K562 (cell line): ENCODE measurements around the gene GFOD1. TPM values are rescaled to one million over a fixed set of nuclear protein-coding genes. Genes with fewer than 3 reads are reported as not detected.

Experiments
- ATAC-seq: fragments of 200-7000 bp; cut with Tn5 transposase; 3 replicates; pipeline ENCODE4 v1.9.1; 2020; ENCODE audit warnings: moderate library complexity
- BruUV-seq: library from RNA; stranded (reverse); fragments of 400-500 nt; replicated peaks from 2 replicates; lab custom pipeline; 2021; lab: Mats Ljungman, UMichigan
- CTCF ChIA-PET: fragments of 300-600 bp; formaldehyde crosslinking; extraction: SDS; loops from one replicate; lab custom pipeline; 2021; ENCODE audit warnings: low intra/inter-chr PET ratio; lab: Yijun Ruan, JAX
- POLR2A ChIA-PET: fragments of 300-600, 350-650 bp; sonication (Branson Sonifier 250); formaldehyde crosslinking; extraction: SDS; loops from one replicate; lab custom pipeline; 2021; ENCODE audit warnings: antibody characterized with exemption, inconsistent platforms; lab: Yijun Ruan, JAX
- DNase-seq, 4 experiments: peaks; one replicate each; pipeline versions ENCODE4 v3.0.0 to v3.0.0-alpha.2; 2011 to 2018; ENCODE audit warnings: low spot score in 3 of 4, mixed read lengths in 3 of 4; ENCODE audit errors: extremely low read depth in 1 of 4
- FAIRE-seq: peaks from 2 replicates; lab custom pipeline; 2011; peaks lifted over from hg19 to GRCh38; lab: Jason Lieb, UNC
- H2AFZ ChIP-seq: 2 replicates; pipeline ENCODE4 v1.6.0; 2011; ENCODE audit warnings: low read depth, low read length, control low read depth, inconsistent platforms
- H3K27ac ChIP-seq: fragments of 200-600 bp; 3 replicates; pipeline ENCODE4 v1.8.0; 2011; ENCODE audit warnings: low read depth, mild to moderate bottlenecking, control low read depth, inconsistent platforms, low read length, moderate library complexity, mixed read lengths; ENCODE audit errors: extremely low read depth
- H3K27me3 ChIP-seq, 2 experiments: fragments of 300-600 bp in 1 of 2; 2 replicates in 1 of 2; 3 replicates in 1 of 2; pipeline versions ENCODE4 v1.6.0 to v1.8.0; 2011; ENCODE audit warnings: inconsistent platforms in 2 of 2, low read length in 2 of 2, mild to moderate bottlenecking in 1 of 2, mixed read lengths in 1 of 2, moderate library complexity in 1 of 2; ENCODE audit not compliant: control insufficient read depth in 2 of 2, insufficient read depth in 2 of 2
- H3K36me3 ChIP-seq: fragments of 300-600 bp; 3 replicates; pipeline ENCODE4 v1.8.0; 2011; ENCODE audit warnings: mild to moderate bottlenecking, low read length, inconsistent platforms; ENCODE audit not compliant: control insufficient read depth, insufficient read depth
- H3K4me1 ChIP-seq, 2 experiments: fragments of 200-600 bp in 1 of 2; replicated peaks in 1 of 2; 2 replicates in 1 of 2; 3 replicates in 1 of 2; pipeline versions ENCODE4 v1.5.1 to v1.8.0; 2011; ENCODE audit warnings: inconsistent platforms in 2 of 2, low read length in 2 of 2, mild to moderate bottlenecking in 1 of 2, mixed read lengths in 1 of 2, moderate library complexity in 1 of 2; ENCODE audit not compliant: control insufficient read depth in 2 of 2, insufficient read depth in 2 of 2
- H3K4me2 ChIP-seq: 2 replicates; pipeline ENCODE4 v1.6.1; 2011; ENCODE audit warnings: low read length, control low read depth, inconsistent platforms, mixed read lengths; ENCODE audit not compliant: insufficient read depth
- H3K4me3 ChIP-seq: fragments of 200-600 bp; sonication (generic), shearing (Covaris generic); 2 replicates; pipeline ENCODE4 v1.5.1; 2016; ENCODE audit warnings: control low read depth, inconsistent platforms
- H3K79me2 ChIP-seq: fragments of 200-600 bp; 3 replicates; pipeline ENCODE4 v1.8.0; 2011; ENCODE audit warnings: low read length, inconsistent platforms; ENCODE audit not compliant: control insufficient read depth, insufficient read depth
- H3K9ac ChIP-seq, 2 experiments: 2 replicates each; pipeline versions ENCODE4 v1.6.0 to v1.6.1; 2011; ENCODE audit warnings: low read depth in 2 of 2, low read length in 2 of 2, control low read depth in 1 of 2, inconsistent platforms in 1 of 2, mild to moderate bottlenecking in 1 of 2, mixed read lengths in 1 of 2; ENCODE audit not compliant: insufficient read depth in 1 of 2
- H3K9me1 ChIP-seq: one replicate; pipeline ENCODE4 v1.6.0; 2011; ENCODE audit warnings: inconsistent platforms, mild to moderate bottlenecking, low read length, moderate library complexity; ENCODE audit not compliant: control insufficient read depth, insufficient read depth
- H3K9me3 ChIP-seq: replicated peaks from 2 replicates; pipeline ENCODE4 v1.5.1; 2011; ENCODE audit warnings: low read depth, low read length, inconsistent platforms; ENCODE audit not compliant: control insufficient read depth, insufficient read depth
- H4K20me1 ChIP-seq: replicated peaks from 2 replicates; pipeline ENCODE4 v1.6.1; 2011; ENCODE audit warnings: low read length, inconsistent platforms, mixed read lengths; ENCODE audit not compliant: control insufficient read depth, insufficient read depth
- CREBBP ChIP-seq: IDR thresholded peaks from one replicate; pipeline ENCODE4 v1.6.1; 2012; ENCODE audit warnings: low read depth, mild to moderate bottlenecking, control low read depth, inconsistent platforms, low read length
- ELK1 ChIP-seq: sonication (generic); formaldehyde crosslinking; IDR thresholded peaks from 2 replicates; pipeline ENCODE4 v1.8.1; 2022; ENCODE audit warnings: missing genetic modification reagents
- MAFF ChIP-seq: IDR thresholded peaks from 2 replicates; pipeline ENCODE4 v1.6.1; 2012; ENCODE audit warnings: low read length, improper control_type of control experiment
- PML ChIP-seq: IDR thresholded peaks from 2 replicates; pipeline ENCODE4 v1.6.1; 2012; ENCODE audit warnings: low read length, inconsistent platforms
- RAD21 ChIP-seq, 2 experiments: fragments of 250-450 bp in 1 of 2; fragments of 450-650 bp in 1 of 2; sonication (Bioruptor Pico) in 1 of 2; formaldehyde crosslinking in 1 of 2; IDR thresholded peaks in 1 of 2; conservative IDR thresholded peaks in 1 of 2; 2 replicates each; pipeline versions ENCODE4 v1.4.0 to v1.8.0; 2020 to 2022; ENCODE audit warnings: mild to moderate bottlenecking in 2 of 2, moderate library complexity in 1 of 2
- SMARCB1 ChIP-seq: IDR thresholded peaks from 2 replicates; pipeline ENCODE4 v1.6.1; 2011; ENCODE audit warnings: improper control_type of control experiment, low read depth; ENCODE audit not compliant: insufficient read length
- TCF7L2 ChIP-seq: fragments of 150-350 bp; IDR thresholded peaks from 2 replicates; pipeline ENCODE4 v1.6.1; 2016; ENCODE audit warnings: low read depth, mild to moderate bottlenecking, low read length, moderate library complexity
- TCFL5 ChIP-seq: fragments of 250-450 bp; sonication (Bioruptor Pico); conservative IDR thresholded peaks from 2 replicates; pipeline ENCODE4 v1.6.1; 2021; ENCODE audit warnings: mild to moderate bottlenecking, moderate library complexity, matching md5 sums
- TFAM ChIP-seq: fragments of 250-450 bp; sonication (Bioruptor Pico); conservative IDR thresholded peaks from 2 replicates; pipeline ENCODE4 v1.5.0; 2021; ENCODE audit warnings: mild to moderate bottlenecking, moderate library complexity
- ZFP36 ChIP-seq: fragments of 150-350 bp; IDR thresholded peaks from 2 replicates; pipeline ENCODE4 v1.6.1; 2018; ENCODE audit warnings: low read length, low read depth; ENCODE audit not compliant: partially characterized antibody
- WGBS: fragments of 100-300 bp; shearing (Covaris generic); methylation state at CpG from one replicate; pipeline ENCODE4 v1.1.6; 2016; ENCODE audit warnings: low coverage, mixed read lengths; ENCODE audit not compliant: insufficient coverage; ENCODE audit errors: missing lambda C conversion rate; 5-methylcytosine and 5-hydroxymethylcytosine counted together
- in situ Hi-C: fragments of 300-500 bp; cut with MboI; formaldehyde crosslinking; loops from 4 replicates; pipeline ENCODE4 v1.15.0; 2018; ENCODE audit warnings: inconsistent platforms, mixed read lengths
- intact Hi-C: fragments of 100-400 bp; cut with micrococcal nuclease; formaldehyde crosslinking; loops from 2 replicates; pipeline ENCODE4 v1.14.2; 2022
- polyA plus RNA-seq, 8 experiments: library from polyadenylated mRNA; depleted of rRNA in 4 of 8; stranded (reverse) in 5 of 8; unstranded in 3 of 8; fragments of >200 nt; fragmentation: Nextera tagmentation in 2 of 8; fragmentation: Illumina TruSeq in 1 of 8; extraction: Ambion mirVana in 2 of 8; extraction: Trizol in 1 of 8; gene quantifications; 2 replicates each; pipeline versions ENCODE4 v1.2.1 to v1.2.3, GENCODE V29; 2011 to 2014; ENCODE audit warnings: inconsistent platforms in 1 of 8, missing spikeins in 1 of 8
- total RNA-seq, 7 experiments: library from RNA; depleted of rRNA in 6 of 7; stranded (reverse); fragments of >200 nt in 6 of 7; fragmentation: Illumina TruSeq in 2 of 7; extraction: Trizol in 2 of 7; gene quantifications; 2 replicates each; pipeline versions ENCODE4 v1.2.1 to v1.2.3, GENCODE V29; 2011 to 2021; ENCODE audit warnings: low replicate concordance in 1 of 7

Gene GFOD1
- total and polyA plus RNA-seq, 9 of the 15 experiments (the other 6 are each of a cell fraction or from before 2014, with no cell fraction given): 3.8 to 12.0 (median 8.2) TPM

- TF ChIP-seq TCFL5: no peak
- TF ChIP-seq TCF7L2: no peak
- no peak for TF ChIP-seq MAFF
- no peak for TF ChIP-seq PML
- no peak for TF ChIP-seq TFAM (CRISPR knock-in tag)
- TF ChIP-seq RAD21 (CRISPR knock-in tag; conservative IDR thresholded peaks at IDR 0.05 in 1 of 2, IDR thresholded peaks at IDR 0.05 in 1 of 2): no peak
- no peak for TF ChIP-seq ZFP36
- no peak for TF ChIP-seq CREBBP
Observed at GRCh38 chr6:13421425-13422059, 65.9 kb downstream of the GFOD1 start (continued).

- no peaks in the 10 kb centered on the region; the same call in 1 of the 2 replicates for H4K20me1 ChIP-seq
- no peaks in the 10 kb centered on the region for H3K9me1 ChIP-seq
- TF ChIP-seq SMARCB1 (no peak), ELK1 (CRISPR knock-in tag) (no peak)
- TF ChIP-seq, all 486 proteins: peak for 0
- no peaks in the 10 kb centered on the region; a peak in 1 of 5 replicates for H3K4me1 ChIP-seq
- H2AFZ ChIP-seq: no peak overlapping the region
- no peak overlapping the region for H3K9ac ChIP-seq
- no peaks in the 10 kb centered on the region for H3K27me3 ChIP-seq
- no peak overlapping the region for H3K27ac ChIP-seq
- no peaks in the 10 kb centered on the region for H3K9me3 ChIP-seq
- H3K36me3 ChIP-seq: no peaks in the 10 kb centered on the region
- intact Hi-C loops: no loop called here
- H3K4me3 ChIP-seq: no peak overlapping the region
- POLR2A ChIA-PET: no interaction called here
- 42% methylated on average over 6 of the region's 6 CpGs for WGBS
- CTCF ChIA-PET: no interaction called here
- H3K4me2 ChIP-seq: no peak overlapping the region
- no peaks in the 10 kb centered on the region for H3K79me2 ChIP-seq
- in situ Hi-C loops: no loop called here
- DNase-seq (no peak), FAIRE-seq (no peak), ATAC-seq (no peak)
- BruUV-seq: no TSS peak
Observed at GRCh38 chr6:13420269-13420668, 67.1 kb downstream of the GFOD1 start.
